ENCODE results near the gene COA1. TPM values are rescaled to one million over a fixed set of nuclear protein-coding genes. Genes with fewer than 3 reads are reported as not detected.

Gene COA1
- polyA plus RNA-seq, 1 of the 3 experiments (the other 2 are of a cell fraction), result 42.8 TPM

DNA sequence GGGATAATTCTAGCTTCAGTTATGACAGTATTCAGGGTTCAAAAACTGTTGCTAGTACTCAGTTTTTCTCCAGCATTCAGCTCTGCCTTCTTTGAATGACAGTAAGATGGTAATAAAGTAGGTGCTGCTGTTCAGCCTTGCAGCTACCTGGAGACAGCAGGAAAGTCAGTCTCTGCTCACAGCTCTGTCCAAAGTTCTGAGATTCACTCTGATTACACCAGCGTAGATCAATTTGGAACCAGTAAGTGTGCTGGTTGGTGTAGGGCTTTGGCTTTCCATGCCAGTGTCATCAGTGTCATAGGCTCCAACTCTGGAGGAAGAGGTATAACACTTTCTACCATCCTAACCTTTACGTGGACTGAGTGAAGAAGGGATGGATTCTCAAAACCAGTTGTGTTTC, 120.2 kb downstream of the COA1 start:
- Histone ChIP-seq H3K4me1 (ENCODE audit: control insufficient read depth in 1 of 2, insufficient read depth in 2 of 2, low read depth in 1 of 2, low read length in 1 of 2) (peaks cover 6 to 22% of the 10 kb centered on the region in 2 experiments), H3F3A (replicated peaks; ENCODE audit: insufficient read depth) (peaks cover 50% of the 10 kb centered on the region), H3K4me2 (no peak overlapping the region), H3K36me3 (replicated peaks in 1 of 2; ENCODE audit: control insufficient read depth in 1 of 2, insufficient read depth in 2 of 2, low read length in 1 of 2) (peaks cover 57 to 84% of the 10 kb centered on the region in 2 experiments), H3K9me2 (no peaks in the 10 kb centered on the region), H4K20me1 (ENCODE audit: insufficient read depth) (peaks cover 90% of the 10 kb centered on the region), H3K9me3 (0 out of 2 replicates have a peak, but pooled peaks cover 4% of the 10 kb centered on the region), H3K27me3 (ENCODE audit: insufficient read depth) (no peaks in the 10 kb centered on the region), H3K9ac (no peak overlapping the region), H2AFZ (ENCODE audit: low read depth) (no peak overlapping the region), H3K27ac (ENCODE audit: low read depth in 2 of 2, low read length in 1 of 2) (no peak overlapping the region; a peak in 1 of 4 replicates), H3K79me2 (ENCODE audit: insufficient read depth) (peaks cover 97% of the 10 kb centered on the region), H3K4me3 (ENCODE audit: low read depth in 2 of 2, low read length in 1 of 2) (no peak overlapping the region)
- WGBS (ENCODE audit: low lambda C conversion rate), result 98% methylated on average over 2 of the region's 2 CpGs
- DNase-seq, result no peak
- TF ChIP-seq POLR2AphosphoS5 (IDR thresholded peaks at IDR 0.05; ENCODE audit: low read depth, low read length) (0 out of 2 replicates have a peak, but pooled peaks have one; percentile 4), FOSL2 (IDR thresholded peaks at IDR 0.05; ENCODE audit: borderline replicate concordance, low read depth) (no peak), TAF1 (IDR thresholded peaks at IDR 0.05; ENCODE audit: borderline replicate concordance, low read depth, low read length) (no peak)
- TF ChIP-seq, protein P1, sequence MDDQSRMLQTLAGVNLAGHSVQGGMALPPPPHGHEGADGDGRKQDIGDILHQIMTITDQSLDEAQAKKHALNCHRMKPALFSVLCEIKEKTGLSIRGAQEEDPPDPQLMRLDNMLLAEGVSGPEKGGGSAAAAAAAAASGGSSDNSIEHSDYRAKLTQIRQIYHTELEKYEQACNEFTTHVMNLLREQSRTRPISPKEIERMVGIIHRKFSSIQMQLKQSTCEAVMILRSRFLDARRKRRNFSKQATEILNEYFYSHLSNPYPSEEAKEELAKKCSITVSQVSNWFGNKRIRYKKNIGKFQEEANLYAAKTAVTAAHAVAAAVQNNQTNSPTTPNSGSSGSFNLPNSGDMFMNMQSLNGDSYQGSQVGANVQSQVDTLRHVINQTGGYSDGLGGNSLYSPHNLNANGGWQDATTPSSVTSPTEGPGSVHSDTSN (IDR thresholded peaks at IDR 0.05), result no peak
- TF ChIP-seq, protein P2, sequence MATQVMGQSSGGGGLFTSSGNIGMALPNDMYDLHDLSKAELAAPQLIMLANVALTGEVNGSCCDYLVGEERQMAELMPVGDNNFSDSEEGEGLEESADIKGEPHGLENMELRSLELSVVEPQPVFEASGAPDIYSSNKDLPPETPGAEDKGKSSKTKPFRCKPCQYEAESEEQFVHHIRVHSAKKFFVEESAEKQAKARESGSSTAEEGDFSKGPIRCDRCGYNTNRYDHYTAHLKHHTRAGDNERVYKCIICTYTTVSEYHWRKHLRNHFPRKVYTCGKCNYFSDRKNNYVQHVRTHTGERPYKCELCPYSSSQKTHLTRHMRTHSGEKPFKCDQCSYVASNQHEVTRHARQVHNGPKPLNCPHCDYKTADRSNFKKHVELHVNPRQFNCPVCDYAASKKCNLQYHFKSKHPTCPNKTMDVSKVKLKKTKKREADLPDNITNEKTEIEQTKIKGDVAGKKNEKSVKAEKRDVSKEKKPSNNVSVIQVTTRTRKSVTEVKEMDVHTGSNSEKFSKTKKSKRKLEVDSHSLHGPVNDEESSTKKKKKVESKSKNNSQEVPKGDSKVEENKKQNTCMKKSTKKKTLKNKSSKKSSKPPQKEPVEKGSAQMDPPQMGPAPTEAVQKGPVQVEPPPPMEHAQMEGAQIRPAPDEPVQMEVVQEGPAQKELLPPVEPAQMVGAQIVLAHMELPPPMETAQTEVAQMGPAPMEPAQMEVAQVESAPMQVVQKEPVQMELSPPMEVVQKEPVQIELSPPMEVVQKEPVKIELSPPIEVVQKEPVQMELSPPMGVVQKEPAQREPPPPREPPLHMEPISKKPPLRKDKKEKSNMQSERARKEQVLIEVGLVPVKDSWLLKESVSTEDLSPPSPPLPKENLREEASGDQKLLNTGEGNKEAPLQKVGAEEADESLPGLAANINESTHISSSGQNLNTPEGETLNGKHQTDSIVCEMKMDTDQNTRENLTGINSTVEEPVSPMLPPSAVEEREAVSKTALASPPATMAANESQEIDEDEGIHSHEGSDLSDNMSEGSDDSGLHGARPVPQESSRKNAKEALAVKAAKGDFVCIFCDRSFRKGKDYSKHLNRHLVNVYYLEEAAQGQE (IDR thresholded peaks at IDR 0.05; ENCODE audit: low read depth, low read length), result peak; percentile 84; the same call in 1 of the 2 replicates
- ChIA-PET POLR2A (no interaction called here), CTCF (interaction anchor here (1.0 to 1.4 kb wide), 2 partner anchors 26 to 90 kb away, joined by 3 to 6 read pairs; partner anchors contain the start of gene STK17A)

DNA sequence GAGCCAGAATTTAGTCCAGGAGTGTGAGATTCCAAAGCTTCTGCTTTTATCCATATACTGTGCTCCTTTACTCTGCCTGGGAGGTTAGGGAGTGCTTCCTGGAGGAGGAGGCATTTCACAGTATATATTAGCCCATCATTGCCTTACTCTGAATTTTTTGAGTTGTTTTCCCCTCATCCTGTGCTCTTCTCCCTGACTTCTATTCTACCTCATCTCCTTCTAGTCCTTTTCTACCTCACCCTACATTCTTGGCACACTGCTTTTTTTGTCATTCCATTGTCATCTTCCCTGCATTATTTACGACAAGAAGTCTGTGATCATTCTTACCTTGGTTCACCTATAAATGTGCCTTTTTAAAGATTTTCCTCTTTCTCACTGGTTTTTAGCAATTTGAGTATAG, 125.1 kb downstream of the COA1 start:
- ChIA-PET POLR2A (no interaction called here), CTCF (interaction anchor here (0.6 to 4.0 kb wide), 6 partner anchors 10 to 234 kb away, joined by 3 to 28 read pairs (median 8); partner anchors contain the start of gene STK17A)
- TF ChIP-seq, protein P3, sequence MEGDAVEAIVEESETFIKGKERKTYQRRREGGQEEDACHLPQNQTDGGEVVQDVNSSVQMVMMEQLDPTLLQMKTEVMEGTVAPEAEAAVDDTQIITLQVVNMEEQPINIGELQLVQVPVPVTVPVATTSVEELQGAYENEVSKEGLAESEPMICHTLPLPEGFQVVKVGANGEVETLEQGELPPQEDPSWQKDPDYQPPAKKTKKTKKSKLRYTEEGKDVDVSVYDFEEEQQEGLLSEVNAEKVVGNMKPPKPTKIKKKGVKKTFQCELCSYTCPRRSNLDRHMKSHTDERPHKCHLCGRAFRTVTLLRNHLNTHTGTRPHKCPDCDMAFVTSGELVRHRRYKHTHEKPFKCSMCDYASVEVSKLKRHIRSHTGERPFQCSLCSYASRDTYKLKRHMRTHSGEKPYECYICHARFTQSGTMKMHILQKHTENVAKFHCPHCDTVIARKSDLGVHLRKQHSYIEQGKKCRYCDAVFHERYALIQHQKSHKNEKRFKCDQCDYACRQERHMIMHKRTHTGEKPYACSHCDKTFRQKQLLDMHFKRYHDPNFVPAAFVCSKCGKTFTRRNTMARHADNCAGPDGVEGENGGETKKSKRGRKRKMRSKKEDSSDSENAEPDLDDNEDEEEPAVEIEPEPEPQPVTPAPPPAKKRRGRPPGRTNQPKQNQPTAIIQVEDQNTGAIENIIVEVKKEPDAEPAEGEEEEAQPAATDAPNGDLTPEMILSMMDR (IDR thresholded peaks at IDR 0.05), result no peak
- TF ChIP-seq, protein P4, sequence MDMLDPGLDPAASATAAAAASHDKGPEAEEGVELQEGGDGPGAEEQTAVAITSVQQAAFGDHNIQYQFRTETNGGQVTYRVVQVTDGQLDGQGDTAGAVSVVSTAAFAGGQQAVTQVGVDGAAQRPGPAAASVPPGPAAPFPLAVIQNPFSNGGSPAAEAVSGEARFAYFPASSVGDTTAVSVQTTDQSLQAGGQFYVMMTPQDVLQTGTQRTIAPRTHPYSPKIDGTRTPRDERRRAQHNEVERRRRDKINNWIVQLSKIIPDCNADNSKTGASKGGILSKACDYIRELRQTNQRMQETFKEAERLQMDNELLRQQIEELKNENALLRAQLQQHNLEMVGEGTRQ (IDR thresholded peaks at IDR 0.05; ENCODE audit: borderline replicate concordance, low read depth, low read length), result no peak
- TF ChIP-seq ELF1 (IDR thresholded peaks at IDR 0.05), result no peak
- TF ChIP-seq TCF12 (IDR thresholded peaks at IDR 0.05), result no peak
- no peak for TF ChIP-seq NFIC (IDR thresholded peaks at IDR 0.05; ENCODE audit: borderline replicate concordance)
- no peak for TF ChIP-seq TAF1 (IDR thresholded peaks at IDR 0.05; ENCODE audit: borderline replicate concordance, low read depth, low read length)
- TF ChIP-seq, protein P2 (IDR thresholded peaks at IDR 0.05; ENCODE audit: low read depth, low read length), result no peak
- TF ChIP-seq RFX5 (IDR thresholded peaks at IDR 0.05; ENCODE audit: low read length), result no peak
- no peak for TF ChIP-seq POLR2AphosphoS5 (IDR thresholded peaks at IDR 0.05; ENCODE audit: low read depth, low read length)
- no peak for TF ChIP-seq JUND (IDR thresholded peaks at IDR 0.05)
- no peak for TF ChIP-seq GATA2 (CRISPR knock-in tag; IDR thresholded peaks at IDR 0.05)
- TF ChIP-seq FOXM1 (IDR thresholded peaks at IDR 0.05; ENCODE audit: low read depth), result no peak
- no peak for TF ChIP-seq FOSL2 (IDR thresholded peaks at IDR 0.05; ENCODE audit: borderline replicate concordance, low read depth)
- no peak for TF ChIP-seq RCOR1 (IDR thresholded peaks at IDR 0.05; ENCODE audit: low read length)

More for the DNA sequence above, 125.1 kb downstream of the COA1 start:
- Histone ChIP-seq H3K9ac (no peak overlapping the region), H3F3A (replicated peaks; ENCODE audit: insufficient read depth) (peaks cover 49% of the 10 kb centered on the region), H3K27me3 (ENCODE audit: insufficient read depth) (no peaks in the 10 kb centered on the region), H3K79me2 (ENCODE audit: insufficient read depth) (peaks cover 100% of the 10 kb centered on the region), H3K9me2 (no peaks in the 10 kb centered on the region), H3K9me3 (0 out of 2 replicates have a peak, but pooled peaks cover 5% of the 10 kb centered on the region), H3K27ac (ENCODE audit: low read depth in 2 of 2, low read length in 1 of 2) (no peak overlapping the region), H2AFZ (ENCODE audit: low read depth) (no peak overlapping the region), H4K20me1 (ENCODE audit: insufficient read depth) (peaks cover 97% of the 10 kb centered on the region), H3K4me3 (ENCODE audit: low read depth in 2 of 2, low read length in 1 of 2) (no peak overlapping the region), H3K4me1 (ENCODE audit: control insufficient read depth in 1 of 2, insufficient read depth in 2 of 2, low read depth in 1 of 2, low read length in 1 of 2) (no peaks in the 10 kb centered on the region; a peak in 1 of 4 replicates), H3K36me3 (replicated peaks in 1 of 2; ENCODE audit: control insufficient read depth in 1 of 2, insufficient read depth in 2 of 2, low read length in 1 of 2) (peaks cover 79 to 99% of the 10 kb centered on the region in 2 experiments), H3K4me2 (no peak overlapping the region)
- 98% methylated on average over 1 of the region's 1 CpG for WGBS (ENCODE audit: low lambda C conversion rate)
- no peak for DNase-seq
